GM10847 (cell line): ENCODE results near the gene TAGLN2.

ENCODE experiments used
- POLR2A ChIP-seq: IDR thresholded peaks from 2 replicates; pipeline ENCODE4 v1.6.1; 2011; ENCODE audit not compliant: insufficient read length; ENCODE audit errors: extremely low read depth

The TAGLN2 gene

DNA sequence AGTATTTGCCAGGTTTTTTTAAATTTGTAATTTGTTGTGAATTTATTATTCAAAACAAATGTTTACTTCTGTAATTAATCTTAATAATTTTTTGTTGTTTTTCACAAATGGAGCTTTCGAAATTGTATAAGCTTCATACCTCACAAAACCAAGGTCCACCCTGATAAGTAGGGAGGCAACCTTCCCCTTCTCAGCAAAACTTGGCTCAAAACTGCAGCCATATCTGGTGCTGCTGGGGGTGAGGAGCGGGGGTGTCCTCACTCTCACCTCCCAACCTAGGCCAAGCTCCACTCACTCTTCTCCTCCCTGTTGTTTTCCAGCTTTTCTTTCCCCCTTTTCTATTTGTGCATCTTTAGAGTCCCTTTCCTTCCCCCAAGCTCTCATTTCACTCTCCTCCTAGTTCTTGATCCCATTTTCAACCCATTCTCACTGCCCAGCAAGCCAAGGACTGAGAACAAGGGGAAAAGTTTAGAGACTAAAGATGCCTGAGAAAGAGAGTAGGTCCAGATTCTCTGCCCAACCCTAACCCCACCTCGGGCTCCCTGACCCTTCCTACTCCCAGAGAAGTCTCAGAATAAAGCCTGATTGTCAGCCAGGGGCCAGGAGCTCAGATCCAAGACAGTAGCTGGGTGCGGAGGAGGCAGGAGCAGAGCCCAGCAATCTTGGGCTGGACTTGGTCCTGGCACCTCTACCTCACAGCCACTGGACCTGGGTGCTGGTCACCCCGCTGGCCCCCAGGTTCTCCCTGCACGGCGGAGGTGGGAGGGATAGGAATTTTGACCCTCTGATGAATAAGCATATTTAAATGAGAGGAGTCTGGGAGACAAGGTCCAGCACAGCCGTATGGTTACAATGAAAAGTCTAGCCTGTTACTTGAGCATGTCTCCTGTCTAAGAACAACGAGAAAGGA, 17.0 kb downstream of the TAGLN2 start:
- no peak for TF ChIP-seq POLR2A

GRCh38 chr1:159906960-159907359, 18.3 kb downstream of the TAGLN2 start:
- no peak for TF ChIP-seq POLR2A

DNA sequence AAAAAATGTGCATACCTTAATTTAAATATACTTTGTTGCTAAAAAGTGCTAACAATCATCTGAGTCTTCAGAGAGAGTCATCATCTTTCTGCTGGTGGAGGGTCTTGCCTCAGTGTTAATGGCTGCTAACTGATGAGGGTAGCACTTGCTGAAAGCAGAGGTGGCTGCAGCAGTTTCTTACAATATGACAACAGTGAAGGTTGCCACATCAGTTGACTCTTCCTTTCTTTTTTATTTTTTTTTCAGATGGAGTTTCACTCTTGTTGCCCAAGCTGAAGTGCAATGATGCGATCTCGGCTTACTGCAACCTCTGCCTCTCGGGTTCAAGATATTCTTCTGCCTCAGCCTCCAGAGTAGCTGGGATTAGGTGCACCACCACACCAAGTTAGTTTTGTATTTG, 22.8 kb downstream of the TAGLN2 start:
- TF ChIP-seq POLR2A = no peak

- TF ChIP-seq POLR2A = no peak
Observed at GRCh38 chr1:159900755-159901360, 24.4 kb downstream of the TAGLN2 start.

- TF ChIP-seq POLR2A = no peak
Observed at GRCh38 chr1:159900086-159900680, 25.1 kb downstream of the TAGLN2 start, which contains the start of gene CFAP45. Gene CFAP45, minus strand, starts transcription at chr1:159900165. Its CDS starts 67 bp downstream, at chr1:159900098.

- TF ChIP-seq POLR2A = no peak
Observed at GRCh38 chr1:159898527-159898926, 26.8 kb downstream of the TAGLN2 start.

DNA sequence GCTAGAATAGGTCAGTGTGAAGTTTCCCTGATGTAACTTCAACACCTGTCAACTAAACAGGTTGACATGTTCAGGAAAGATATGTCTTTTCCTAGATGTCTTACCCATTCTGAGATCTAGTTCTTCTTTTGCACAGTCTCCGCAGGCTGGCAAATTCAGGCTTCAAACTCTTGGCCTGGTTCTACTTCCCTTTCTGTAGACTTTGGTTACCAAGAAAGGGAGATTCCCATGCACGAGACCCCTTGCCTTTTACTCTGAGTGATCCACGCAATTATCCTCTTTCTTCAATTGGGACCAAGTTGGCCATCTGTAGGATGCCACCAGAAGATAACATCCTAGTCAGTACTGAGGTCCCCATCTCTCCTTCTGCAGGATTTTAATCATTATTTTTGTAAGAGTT, 27.3 kb downstream of the TAGLN2 start:
- no peak for TF ChIP-seq POLR2A

DNA sequence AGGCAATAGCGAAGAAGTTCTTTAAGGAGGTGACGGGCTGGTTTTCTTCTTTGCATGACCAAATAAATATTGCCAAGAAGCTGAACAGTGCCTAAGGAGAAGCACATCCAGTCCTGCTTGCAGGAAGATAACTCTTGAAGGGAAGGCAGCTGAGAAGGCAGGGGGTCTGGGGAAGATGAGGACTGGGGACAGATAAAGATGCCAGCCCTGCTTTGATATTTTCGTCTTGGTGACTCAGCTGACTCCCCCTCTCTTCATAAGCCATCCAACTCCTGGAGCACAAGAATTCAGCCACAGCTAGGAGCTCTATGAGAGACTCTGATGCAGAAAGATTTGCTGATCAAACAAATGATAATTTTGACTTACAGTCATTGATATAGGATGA, 28.8 kb downstream of the TAGLN2 start:
- no peak for TF ChIP-seq POLR2A

- TF ChIP-seq POLR2A = no peak
Observed at GRCh38 chr1:159895836-159896545, 29.3 kb downstream of the TAGLN2 start.

GRCh38 chr1:159895286-159895685, 30.0 kb downstream of the TAGLN2 start:
- no peak for TF ChIP-seq POLR2A

DNA sequence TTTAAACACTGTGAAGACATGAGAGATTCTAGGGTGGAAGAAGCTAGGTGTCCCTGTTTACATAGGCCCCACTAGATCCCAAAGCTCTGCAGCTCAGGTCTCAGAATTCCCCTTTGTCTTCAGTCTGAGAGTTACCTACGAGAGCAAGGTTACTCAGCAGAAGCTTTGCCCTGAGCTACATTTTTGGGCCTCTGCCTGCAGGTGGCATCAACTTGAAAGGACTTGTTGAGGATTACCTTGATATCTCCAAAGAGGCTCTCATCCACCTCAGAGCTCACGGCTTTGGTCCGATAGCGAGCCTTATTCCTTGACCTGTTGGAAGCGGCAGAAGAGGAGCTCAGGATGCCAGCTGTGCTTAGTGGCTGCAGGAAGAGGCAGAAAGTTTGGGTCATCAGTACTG, 32.4 kb downstream of the TAGLN2 start:
- no peak for TF ChIP-seq POLR2A

DNA sequence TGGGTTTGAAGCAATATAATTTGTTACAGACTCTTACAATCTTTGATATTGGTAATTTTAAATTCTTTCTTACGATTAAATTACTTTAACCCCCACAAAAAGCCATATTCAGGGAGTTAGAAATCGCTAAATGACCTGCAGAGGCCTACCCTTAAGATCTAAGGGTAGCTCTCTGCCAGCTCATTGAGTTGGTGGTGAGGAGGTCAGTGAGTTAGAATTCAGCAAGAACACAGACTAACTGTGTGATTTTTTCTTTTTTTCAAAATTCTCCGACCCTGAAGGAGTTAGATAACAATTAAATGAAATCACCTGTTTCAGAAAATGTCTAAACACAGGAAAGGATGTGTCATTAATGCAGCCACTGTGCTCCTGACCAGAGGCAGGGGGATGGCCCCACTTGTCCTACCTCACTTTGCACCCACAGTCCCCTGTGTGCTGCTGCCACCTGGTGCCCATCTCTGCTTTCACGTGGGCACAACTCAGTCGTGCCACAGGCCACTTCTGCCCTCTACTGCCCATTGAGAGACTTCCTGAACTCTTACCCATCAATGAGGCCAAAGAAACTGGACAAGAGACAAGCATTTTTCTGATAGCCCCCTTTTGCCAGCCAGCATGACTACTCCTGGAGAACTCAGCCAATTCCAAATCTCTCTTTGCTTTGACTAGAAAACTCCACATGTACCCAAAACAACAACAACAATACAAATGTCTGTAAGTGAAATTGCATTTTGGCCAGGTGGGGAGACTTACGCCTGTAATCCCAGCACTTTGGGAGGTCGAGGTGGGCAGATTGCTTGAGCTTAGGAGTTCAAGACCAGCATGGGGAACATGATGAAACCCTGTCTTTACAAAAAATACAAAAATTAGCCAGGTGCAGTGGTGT, 33.8 kb downstream of the TAGLN2 start:
- TF ChIP-seq POLR2A = no peak

DNA sequence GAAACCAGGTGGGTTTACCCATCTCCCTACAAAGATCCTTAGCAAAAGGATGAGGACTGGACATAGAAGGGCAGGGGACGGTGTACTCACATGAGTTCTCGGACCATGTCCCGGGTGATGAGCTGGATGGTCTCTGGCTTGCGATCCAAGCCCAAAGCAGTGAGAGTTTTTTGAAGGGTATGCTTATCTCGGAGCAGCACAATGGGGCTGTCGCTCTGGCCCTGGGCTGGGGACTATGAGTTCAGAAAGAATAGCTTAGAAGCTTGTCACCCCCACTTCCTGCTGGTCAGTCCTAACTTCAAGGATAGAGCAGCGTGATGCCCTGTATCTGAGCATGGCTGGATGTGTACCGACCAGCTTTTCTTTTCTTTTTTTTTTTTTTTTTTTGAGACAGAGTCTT, 34.9 kb downstream of the TAGLN2 start:
- no peak for TF ChIP-seq POLR2A

- no peak for TF ChIP-seq POLR2A
Observed at GRCh38 chr1:159889821-159890252, 35.5 kb downstream of the TAGLN2 start.
